Chondrocyte (in vitro differentiated cells): ENCODE data around the gene CT45A1. TPM values are rescaled to one million over a fixed set of nuclear protein-coding genes. Genes with fewer than 3 reads are reported as not detected.
"Not testable (repeated sequence)": the region's sequence is repeated elsewhere in the genome, so short reads cannot be mapped to it uniquely, and the experiment has no call there.

Source experiments
- DNase-seq: peaks from one replicate; pipeline ENCODE4 v3.0.0; 2021; ENCODE audit warnings: mixed read lengths, low spot score
- H3K27ac Mint-ChIP-seq: one replicate; pipeline ENCODE4 v1.8.0; 2021; ENCODE audit warnings: mild to moderate bottlenecking, moderate library complexity, mixed read lengths; ENCODE audit not compliant: unreplicated experiment
- H3K27me3 Mint-ChIP-seq: 2 replicates; pipeline ENCODE4 v1.8.0; 2021; ENCODE audit warnings: low read depth, mixed read lengths
- H3K36me3 Mint-ChIP-seq: 2 replicates; pipeline ENCODE4 v1.8.0; 2021; ENCODE audit warnings: low read depth, mixed read lengths
- H3K4me1 Mint-ChIP-seq: 2 replicates; pipeline ENCODE4 v1.8.0; 2021; ENCODE audit warnings: low read depth, mild to moderate bottlenecking, mixed read lengths
- H3K4me3 Mint-ChIP-seq: one replicate; pipeline ENCODE4 v1.8.0; 2021; ENCODE audit warnings: mild to moderate bottlenecking, moderate library complexity, mixed read lengths; ENCODE audit not compliant: unreplicated experiment
- H3K9me3 Mint-ChIP-seq: 2 replicates; pipeline ENCODE4 v1.8.0; 2021; ENCODE audit warnings: low read depth, mixed read lengths
- long read RNA-seq: library from polyadenylated mRNA; stranded (forward); transcript quantifications from one replicate; pipeline ENCODE4 v2.0.0, GENCODE V29; 2021
- total RNA-seq: library from RNA; stranded (reverse); gene quantifications from 3 replicates; pipeline ENCODE4 v1.2.1, GENCODE V29; 2021
- TF ChIP-seq, protein P1 (sequence below): fragments of 200-600 bp; sonication (generic); IDR thresholded peaks from 2 replicates; pipeline ENCODE4 v1.5.0; 2021; ENCODE audit warnings: antibody characterized with exemption, mild to moderate bottlenecking, moderate library complexity

CT45A1 gene, protein sequence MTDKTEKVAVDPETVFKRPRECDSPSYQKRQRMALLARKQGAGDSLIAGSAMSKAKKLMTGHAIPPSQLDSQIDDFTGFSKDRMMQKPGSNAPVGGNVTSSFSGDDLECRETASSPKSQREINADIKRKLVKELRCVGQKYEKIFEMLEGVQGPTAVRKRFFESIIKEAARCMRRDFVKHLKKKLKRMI
- not detected in 3 replicates for total RNA-seq
- long read RNA-seq = 0 reads

DNA sequence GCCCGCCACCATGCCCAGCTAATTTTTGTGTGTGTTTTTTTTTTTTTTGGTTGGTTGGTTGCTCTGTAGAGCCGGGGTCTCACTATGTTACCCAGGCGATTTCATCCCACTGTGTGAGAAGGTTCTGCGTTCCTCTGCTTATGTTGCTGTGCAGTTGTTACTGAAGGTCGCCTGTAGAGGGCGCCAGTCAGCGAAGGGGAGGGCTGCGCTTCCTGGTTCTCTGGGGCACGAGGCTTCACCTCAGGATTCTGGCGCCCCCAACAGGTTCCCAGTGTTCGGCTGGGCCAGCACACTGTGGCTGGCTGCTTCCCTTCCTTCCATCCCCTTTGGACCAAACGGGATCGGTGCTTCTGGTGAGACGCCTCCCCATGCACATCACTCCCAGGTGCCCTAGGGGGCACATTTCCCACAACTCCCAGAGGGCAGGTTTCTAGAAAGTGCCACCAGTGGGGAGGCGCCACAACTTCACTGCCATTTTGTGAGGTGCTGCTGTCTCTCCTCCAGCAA, at the start of gene CT45A1:
Gene CT45A1 (plus strand): TSS at position 457 of the 507 bp plus-strand sequence. CDS start 5,302 bp downstream, outside the sequence.
- TF ChIP-seq, protein P1, sequence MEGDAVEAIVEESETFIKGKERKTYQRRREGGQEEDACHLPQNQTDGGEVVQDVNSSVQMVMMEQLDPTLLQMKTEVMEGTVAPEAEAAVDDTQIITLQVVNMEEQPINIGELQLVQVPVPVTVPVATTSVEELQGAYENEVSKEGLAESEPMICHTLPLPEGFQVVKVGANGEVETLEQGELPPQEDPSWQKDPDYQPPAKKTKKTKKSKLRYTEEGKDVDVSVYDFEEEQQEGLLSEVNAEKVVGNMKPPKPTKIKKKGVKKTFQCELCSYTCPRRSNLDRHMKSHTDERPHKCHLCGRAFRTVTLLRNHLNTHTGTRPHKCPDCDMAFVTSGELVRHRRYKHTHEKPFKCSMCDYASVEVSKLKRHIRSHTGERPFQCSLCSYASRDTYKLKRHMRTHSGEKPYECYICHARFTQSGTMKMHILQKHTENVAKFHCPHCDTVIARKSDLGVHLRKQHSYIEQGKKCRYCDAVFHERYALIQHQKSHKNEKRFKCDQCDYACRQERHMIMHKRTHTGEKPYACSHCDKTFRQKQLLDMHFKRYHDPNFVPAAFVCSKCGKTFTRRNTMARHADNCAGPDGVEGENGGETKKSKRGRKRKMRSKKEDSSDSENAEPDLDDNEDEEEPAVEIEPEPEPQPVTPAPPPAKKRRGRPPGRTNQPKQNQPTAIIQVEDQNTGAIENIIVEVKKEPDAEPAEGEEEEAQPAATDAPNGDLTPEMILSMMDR = peak; percentile 32
- not testable (repeated sequence) for H3K27me3 Mint-ChIP-seq, H3K4me3 Mint-ChIP-seq, H3K4me1 Mint-ChIP-seq, DNase-seq, H3K9me3 Mint-ChIP-seq, H3K36me3 Mint-ChIP-seq, H3K27ac Mint-ChIP-seq

DNA sequence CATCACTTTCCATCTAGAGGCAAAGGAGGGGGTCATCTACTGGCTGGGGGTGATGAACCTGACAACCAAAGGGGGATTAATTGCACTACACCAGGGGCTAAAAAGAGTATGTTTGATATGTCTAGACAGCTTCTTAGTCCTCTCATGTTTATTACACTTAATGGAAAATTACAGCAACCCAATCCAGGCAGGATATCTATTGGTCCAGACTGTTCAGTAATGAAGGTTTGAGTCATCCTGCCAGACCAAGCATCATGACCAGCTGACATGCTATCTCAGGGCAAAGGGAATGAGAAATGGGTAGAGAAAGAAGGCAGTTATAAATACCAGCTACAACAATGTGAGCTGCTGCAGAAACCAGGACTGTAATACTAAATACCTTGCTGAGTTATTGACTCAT, 40.5 kb upstream of the CT45A1 start:
- not testable (repeated sequence) for H3K4me1 Mint-ChIP-seq, DNase-seq, H3K27ac Mint-ChIP-seq, H3K36me3 Mint-ChIP-seq, H3K27me3 Mint-ChIP-seq, H3K4me3 Mint-ChIP-seq
- H3K9me3 Mint-ChIP-seq = peaks cover 23% of the 10 kb centered on the region

DNA sequence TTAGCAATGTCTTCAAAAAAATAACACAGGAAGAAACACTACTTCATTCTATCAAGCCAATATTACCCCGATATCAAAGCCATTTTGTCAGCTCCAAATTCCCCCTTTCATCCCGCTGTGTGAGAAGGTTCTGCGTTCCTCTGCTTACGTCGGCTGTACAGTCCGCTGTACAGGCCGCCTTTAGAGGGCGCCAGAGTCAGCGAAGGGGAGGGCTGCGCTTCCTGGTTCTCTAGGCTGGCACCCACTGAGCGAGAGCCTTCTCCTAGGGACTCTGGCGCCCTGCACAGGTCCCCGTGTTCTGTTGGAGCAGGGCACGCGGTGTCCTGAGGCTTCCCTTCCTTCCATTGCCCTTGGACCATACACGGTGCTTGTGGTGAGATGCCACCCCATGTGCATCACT, 25.3 kb upstream of the CT45A1 start:
- Mint-ChIP-seq H3K4me1 (no peaks in the 10 kb centered on the region), H3K4me3 (no peak overlapping the region), H3K27me3 (no peaks in the 10 kb centered on the region), H3K27ac (no peak overlapping the region), H3K36me3 (no peaks in the 10 kb centered on the region), H3K9me3 (peaks cover 8% of the 10 kb centered on the region)
- TF ChIP-seq, protein P1 = peak; percentile 24
- no peak for DNase-seq

DNA sequence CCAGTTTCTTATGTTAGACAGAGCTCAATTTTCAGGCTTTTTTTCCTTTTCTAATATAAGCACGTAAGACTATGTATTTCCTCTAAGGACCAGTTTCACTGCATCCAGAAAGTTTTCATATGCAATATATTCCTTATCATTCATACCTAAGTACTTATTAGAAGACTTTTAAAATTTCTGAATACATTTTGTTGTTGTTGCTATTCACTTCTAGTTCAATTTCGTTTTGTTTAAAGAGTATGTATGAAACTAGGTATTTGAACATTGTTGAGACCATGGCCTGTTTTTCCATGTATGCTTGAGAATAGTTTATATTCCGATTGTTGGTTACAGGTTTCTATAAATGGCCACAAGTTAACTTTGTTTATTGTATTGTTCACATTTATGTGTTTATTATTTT, 18.0 kb upstream of the CT45A1 start:
- DNase-seq = no peak
- Mint-ChIP-seq H3K27me3 (no peaks in the 10 kb centered on the region), H3K36me3 (no peaks in the 10 kb centered on the region), H3K4me1 (no peaks in the 10 kb centered on the region), H3K27ac (no peak overlapping the region), H3K4me3 (no peak overlapping the region), H3K9me3 (peaks cover 7% of the 10 kb centered on the region)
- TF ChIP-seq, protein P1 = no peak

DNA sequence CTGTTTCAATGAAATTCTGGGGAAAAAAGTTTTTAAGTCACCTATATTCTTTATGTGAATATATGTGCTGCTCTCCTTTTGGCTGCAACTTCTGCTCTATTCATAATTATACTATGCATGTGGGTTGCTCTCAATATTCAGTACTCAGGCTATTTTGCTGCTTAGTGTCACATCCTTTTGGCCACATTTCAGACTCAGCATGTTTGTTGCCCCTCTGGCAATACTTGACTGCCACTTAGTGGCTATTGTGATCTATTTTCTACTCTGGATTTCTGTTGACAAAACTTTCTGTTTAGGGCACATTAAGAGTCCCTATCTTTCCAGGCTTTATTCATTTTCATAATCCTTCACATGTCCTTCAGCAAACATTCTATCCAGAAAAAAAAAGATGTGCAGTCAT, 15.8 kb upstream of the CT45A1 start:
- H3K4me3 Mint-ChIP-seq = no peak overlapping the region
- DNase-seq = no peak
- H3K27ac Mint-ChIP-seq = no peak overlapping the region
- H3K4me1 Mint-ChIP-seq = no peaks in the 10 kb centered on the region
- no peaks in the 10 kb centered on the region for H3K27me3 Mint-ChIP-seq
- no peaks in the 10 kb centered on the region for H3K36me3 Mint-ChIP-seq
- H3K9me3 Mint-ChIP-seq = peaks cover 10% of the 10 kb centered on the region
- TF ChIP-seq, protein P1 = peak; percentile 33

DNA sequence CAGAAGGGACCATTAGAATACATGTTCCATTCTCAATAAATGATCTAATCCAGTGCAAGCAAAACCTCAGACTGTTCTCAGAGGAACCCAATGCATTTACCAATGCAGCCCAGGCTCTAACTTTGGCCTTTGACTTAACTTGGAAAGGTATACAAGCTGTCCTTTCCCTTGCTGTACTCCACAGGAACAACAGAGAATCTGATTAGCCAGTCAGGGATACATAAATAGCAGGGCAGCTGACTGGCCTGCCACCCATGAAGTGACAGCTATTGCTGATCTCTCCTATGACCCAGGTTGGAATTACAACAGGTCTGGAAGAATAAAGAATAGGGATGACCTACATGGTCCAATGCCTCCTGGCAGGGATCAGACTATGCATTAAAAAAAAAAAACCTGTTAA, 14.5 kb upstream of the CT45A1 start:
- Mint-ChIP-seq H3K4me3 (no peak overlapping the region), H3K9me3 (peaks cover 11% of the 10 kb centered on the region), H3K4me1 (no peaks in the 10 kb centered on the region)

More for the DNA sequence above, 14.5 kb upstream of the CT45A1 start:
- no peak for DNase-seq
- no peaks in the 10 kb centered on the region for H3K36me3 Mint-ChIP-seq
- TF ChIP-seq, protein P1 = no peak
- no peaks in the 10 kb centered on the region for H3K27me3 Mint-ChIP-seq
- H3K27ac Mint-ChIP-seq = no peak overlapping the region
